ENCODE measurements around the gene USP15. TPM values are rescaled to one million over a fixed set of nuclear protein-coding genes. Genes with fewer than 3 reads are reported as not detected.

USP15 gene
- total RNA-seq, 1 donor, result 51.4 TPM

DNA sequence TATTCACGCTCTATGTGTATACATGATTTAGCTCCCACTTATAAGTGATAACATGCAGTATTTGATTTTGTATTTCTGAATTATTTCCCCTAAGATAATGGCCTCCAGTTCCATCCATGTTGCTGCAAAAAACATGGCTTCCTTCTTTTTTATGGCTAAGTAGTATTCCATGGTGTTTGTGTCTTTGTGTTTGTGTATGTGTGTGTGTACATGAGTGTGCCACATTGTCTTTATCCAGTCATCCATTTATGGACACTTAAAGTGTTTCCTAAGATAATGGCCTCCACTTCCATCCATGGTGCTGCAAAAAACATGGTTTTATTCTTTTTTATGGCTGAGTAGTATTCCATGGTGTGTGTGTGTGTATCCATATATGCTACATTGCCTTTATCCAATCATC lies 25.1 kb downstream of the USP15 start:
- no peak overlapping the region for H3K4me3 ChIP-seq (ENCODE audit: insufficient read depth, low read length)
- H3K36me3 ChIP-seq (ENCODE audit: insufficient read depth, low read length), result no peaks in the 10 kb centered on the region
- no peak overlapping the region for H2AFZ ChIP-seq (ENCODE audit: low read length)
- no peaks in the 10 kb centered on the region for H3K4me1 ChIP-seq (ENCODE audit: insufficient read depth, low read length)
- H3K9me3 ChIP-seq (ENCODE audit: low read depth, low read length), result no peaks in the 10 kb centered on the region
- peaks cover 99% of the 10 kb centered on the region for H3K79me2 ChIP-seq (ENCODE audit: insufficient read depth, low read length)
- H3K27ac ChIP-seq (ENCODE audit: low read depth, low read length), result no peak overlapping the region
- no peak for DNase-seq (ENCODE audit: insufficient read length, low spot score, missing footprints)
- no peak overlapping the region for H3K4me2 ChIP-seq (ENCODE audit: insufficient read depth, low read length)
- H4K20me1 ChIP-seq (ENCODE audit: insufficient read depth, low read length), result peaks cover 35% of the 10 kb centered on the region
- TF ChIP-seq, protein P1, sequence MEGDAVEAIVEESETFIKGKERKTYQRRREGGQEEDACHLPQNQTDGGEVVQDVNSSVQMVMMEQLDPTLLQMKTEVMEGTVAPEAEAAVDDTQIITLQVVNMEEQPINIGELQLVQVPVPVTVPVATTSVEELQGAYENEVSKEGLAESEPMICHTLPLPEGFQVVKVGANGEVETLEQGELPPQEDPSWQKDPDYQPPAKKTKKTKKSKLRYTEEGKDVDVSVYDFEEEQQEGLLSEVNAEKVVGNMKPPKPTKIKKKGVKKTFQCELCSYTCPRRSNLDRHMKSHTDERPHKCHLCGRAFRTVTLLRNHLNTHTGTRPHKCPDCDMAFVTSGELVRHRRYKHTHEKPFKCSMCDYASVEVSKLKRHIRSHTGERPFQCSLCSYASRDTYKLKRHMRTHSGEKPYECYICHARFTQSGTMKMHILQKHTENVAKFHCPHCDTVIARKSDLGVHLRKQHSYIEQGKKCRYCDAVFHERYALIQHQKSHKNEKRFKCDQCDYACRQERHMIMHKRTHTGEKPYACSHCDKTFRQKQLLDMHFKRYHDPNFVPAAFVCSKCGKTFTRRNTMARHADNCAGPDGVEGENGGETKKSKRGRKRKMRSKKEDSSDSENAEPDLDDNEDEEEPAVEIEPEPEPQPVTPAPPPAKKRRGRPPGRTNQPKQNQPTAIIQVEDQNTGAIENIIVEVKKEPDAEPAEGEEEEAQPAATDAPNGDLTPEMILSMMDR (IDR thresholded peaks at IDR 0.05; ENCODE audit: extremely low read depth, low read depth, low read length), result no peak
- H3K27me3 ChIP-seq (ENCODE audit: insufficient read depth, low read length), result no peaks in the 10 kb centered on the region

DNA sequence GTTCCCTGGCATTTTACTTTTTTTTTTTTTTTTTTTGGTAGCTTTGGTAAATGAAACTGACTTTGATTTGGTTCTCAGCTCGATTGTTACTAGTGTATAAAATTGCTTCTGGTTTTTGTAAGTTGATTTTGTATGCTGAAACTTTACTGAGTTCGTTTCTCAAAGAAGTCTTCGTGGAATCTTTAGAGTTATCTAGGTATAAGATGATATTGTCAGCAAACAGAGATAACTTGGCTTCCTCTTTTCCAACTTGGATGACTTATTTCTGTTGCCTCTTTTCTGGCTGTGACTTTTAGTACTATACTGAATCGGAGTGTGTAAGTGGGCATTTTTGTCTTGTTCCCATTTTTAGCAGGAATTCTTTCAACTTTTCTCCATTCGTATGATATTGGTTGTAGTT lies 28.1 kb downstream of the USP15 start:
- Histone ChIP-seq H3K9me3 (ENCODE audit: low read depth, low read length) (no peaks in the 10 kb centered on the region), H3K36me3 (ENCODE audit: insufficient read depth, low read length) (no peaks in the 10 kb centered on the region), H3K27ac (ENCODE audit: low read depth, low read length) (no peak overlapping the region), H3K4me2 (ENCODE audit: insufficient read depth, low read length) (no peak overlapping the region), H4K20me1 (ENCODE audit: insufficient read depth, low read length) (peaks cover 44% of the 10 kb centered on the region), H2AFZ (ENCODE audit: low read length) (no peak overlapping the region), H3K4me3 (ENCODE audit: insufficient read depth, low read length) (no peak overlapping the region), H3K4me1 (ENCODE audit: insufficient read depth, low read length) (peaks cover 19% of the 10 kb centered on the region), H3K79me2 (ENCODE audit: insufficient read depth, low read length) (peaks cover 99% of the 10 kb centered on the region), H3K27me3 (ENCODE audit: insufficient read depth, low read length) (no peaks in the 10 kb centered on the region)
- TF ChIP-seq, protein P1 (IDR thresholded peaks at IDR 0.05; ENCODE audit: extremely low read depth, low read depth, low read length), result no peak
- DNase-seq (ENCODE audit: insufficient read length, low spot score, missing footprints), result no peak

DNA sequence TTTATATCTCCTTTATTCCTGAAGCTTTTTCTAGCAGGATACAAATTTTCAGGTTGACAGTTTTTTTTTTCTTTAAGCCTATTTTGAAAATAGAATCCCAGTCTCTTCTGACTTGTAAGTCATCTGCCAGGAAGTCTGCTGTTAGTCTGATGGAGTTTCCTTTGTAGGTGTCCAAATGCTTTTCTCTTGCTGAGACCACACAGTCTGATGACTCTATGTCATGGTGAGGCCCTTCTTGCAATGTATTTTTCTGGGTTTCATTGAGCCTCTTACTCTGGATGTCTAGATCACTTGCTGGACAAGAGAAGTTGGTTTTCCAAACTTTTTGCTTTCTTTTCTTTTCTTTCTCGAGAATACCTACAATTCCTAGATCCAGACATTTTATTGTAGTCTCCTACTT lies 30.6 kb downstream of the USP15 start:
- peaks cover 11% of the 10 kb centered on the region for H3K36me3 ChIP-seq (ENCODE audit: insufficient read depth, low read length)
- H2AFZ ChIP-seq (ENCODE audit: low read length), result no peak overlapping the region
- H3K27me3 ChIP-seq (ENCODE audit: insufficient read depth, low read length), result no peaks in the 10 kb centered on the region
- TF ChIP-seq, protein P1 (IDR thresholded peaks at IDR 0.05; ENCODE audit: extremely low read depth, low read depth, low read length), result no peak
- peaks cover 94% of the 10 kb centered on the region for H3K79me2 ChIP-seq (ENCODE audit: insufficient read depth, low read length)
- DNase-seq (ENCODE audit: insufficient read length, low spot score, missing footprints), result no peak
- H3K4me3 ChIP-seq (ENCODE audit: insufficient read depth, low read length), result no peak overlapping the region
- H3K4me2 ChIP-seq (ENCODE audit: insufficient read depth, low read length), result no peak overlapping the region
- H4K20me1 ChIP-seq (ENCODE audit: insufficient read depth, low read length), result peaks cover 44% of the 10 kb centered on the region
- no peaks in the 10 kb centered on the region for H3K9me3 ChIP-seq (ENCODE audit: low read depth, low read length)
- no peak overlapping the region for H3K27ac ChIP-seq (ENCODE audit: low read depth, low read length)
- peaks cover 19% of the 10 kb centered on the region for H3K4me1 ChIP-seq (ENCODE audit: insufficient read depth, low read length)

DNA sequence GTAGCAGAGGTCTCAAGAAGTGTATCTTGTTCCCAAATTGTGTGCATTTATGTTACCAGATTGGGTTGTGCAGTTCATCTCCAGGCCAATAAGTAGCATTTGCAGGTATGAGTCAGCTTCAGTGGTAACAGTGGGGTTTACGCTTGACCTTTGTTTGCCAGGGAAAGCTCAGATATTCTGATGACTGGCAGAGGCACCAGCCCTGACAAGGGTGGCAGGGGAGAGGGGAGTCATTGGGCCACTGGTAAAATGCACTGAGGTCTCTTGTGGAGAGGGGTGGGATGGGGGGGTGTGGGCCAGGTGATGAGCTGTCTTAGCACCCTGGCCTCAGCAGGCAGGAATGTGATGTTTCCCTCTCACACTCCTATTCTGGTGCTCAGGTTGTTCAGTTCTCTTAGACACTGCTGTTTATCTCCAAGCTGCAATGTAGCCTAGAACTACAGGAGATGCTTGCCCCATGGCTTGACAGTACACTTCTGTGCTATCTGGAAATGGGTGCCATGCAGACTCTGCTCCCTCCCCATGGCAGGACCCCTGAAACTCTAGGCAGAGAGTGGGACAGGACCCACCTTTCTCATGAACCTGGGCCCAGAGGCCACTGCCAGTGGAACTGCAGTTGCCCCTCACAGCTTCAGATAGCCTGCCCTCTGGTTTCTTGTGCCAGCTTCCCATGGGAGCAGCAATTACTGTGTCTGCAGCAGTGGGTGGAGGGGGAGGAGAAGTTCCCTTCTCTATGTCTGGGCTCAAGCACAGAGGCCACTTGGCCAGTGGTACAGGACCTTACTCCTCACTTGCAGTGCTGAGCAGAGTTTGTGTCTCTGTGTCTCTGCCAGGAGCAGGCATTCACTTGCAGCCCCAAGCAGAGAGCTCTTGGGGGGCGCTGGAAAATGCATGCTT lies 31.9 kb downstream of the USP15 start:
- no peak overlapping the region for H3K4me3 ChIP-seq (ENCODE audit: insufficient read depth, low read length)
- TF ChIP-seq, protein P1 (IDR thresholded peaks at IDR 0.05; ENCODE audit: extremely low read depth, low read depth, low read length), result no peak
- peaks cover 93% of the 10 kb centered on the region for H3K79me2 ChIP-seq (ENCODE audit: insufficient read depth, low read length)
- no peaks in the 10 kb centered on the region for H3K27me3 ChIP-seq (ENCODE audit: insufficient read depth, low read length)
- no peaks in the 10 kb centered on the region for H3K9me3 ChIP-seq (ENCODE audit: low read depth, low read length)
- peaks cover 19% of the 10 kb centered on the region for H3K4me1 ChIP-seq (ENCODE audit: insufficient read depth, low read length)
- H2AFZ ChIP-seq (ENCODE audit: low read length), result no peak overlapping the region
- H3K4me2 ChIP-seq (ENCODE audit: insufficient read depth, low read length), result peak overlapping the region; percentile 12
- H4K20me1 ChIP-seq (ENCODE audit: insufficient read depth, low read length), result peaks cover 41% of the 10 kb centered on the region
- peak; percentile 75 for DNase-seq (ENCODE audit: insufficient read length, low spot score, missing footprints)
- peak overlapping the region; percentile 19 for H3K27ac ChIP-seq (ENCODE audit: low read depth, low read length)
- peaks cover 18% of the 10 kb centered on the region for H3K36me3 ChIP-seq (ENCODE audit: insufficient read depth, low read length)

Measured in osteoblast (primary cell).